ENCODE results near the gene PPP1R10. TPM values are rescaled to one million over a fixed set of nuclear protein-coding genes. Genes with fewer than 3 reads are reported as not detected.

The PPP1R10 gene
- total and polyA plus RNA-seq, 2 of the 13 experiments (the other 11 are each of a cell fraction or from before 2014, with no cell fraction given): 26.3 to 38.4 TPM

- TF ChIP-seq, protein P1, sequence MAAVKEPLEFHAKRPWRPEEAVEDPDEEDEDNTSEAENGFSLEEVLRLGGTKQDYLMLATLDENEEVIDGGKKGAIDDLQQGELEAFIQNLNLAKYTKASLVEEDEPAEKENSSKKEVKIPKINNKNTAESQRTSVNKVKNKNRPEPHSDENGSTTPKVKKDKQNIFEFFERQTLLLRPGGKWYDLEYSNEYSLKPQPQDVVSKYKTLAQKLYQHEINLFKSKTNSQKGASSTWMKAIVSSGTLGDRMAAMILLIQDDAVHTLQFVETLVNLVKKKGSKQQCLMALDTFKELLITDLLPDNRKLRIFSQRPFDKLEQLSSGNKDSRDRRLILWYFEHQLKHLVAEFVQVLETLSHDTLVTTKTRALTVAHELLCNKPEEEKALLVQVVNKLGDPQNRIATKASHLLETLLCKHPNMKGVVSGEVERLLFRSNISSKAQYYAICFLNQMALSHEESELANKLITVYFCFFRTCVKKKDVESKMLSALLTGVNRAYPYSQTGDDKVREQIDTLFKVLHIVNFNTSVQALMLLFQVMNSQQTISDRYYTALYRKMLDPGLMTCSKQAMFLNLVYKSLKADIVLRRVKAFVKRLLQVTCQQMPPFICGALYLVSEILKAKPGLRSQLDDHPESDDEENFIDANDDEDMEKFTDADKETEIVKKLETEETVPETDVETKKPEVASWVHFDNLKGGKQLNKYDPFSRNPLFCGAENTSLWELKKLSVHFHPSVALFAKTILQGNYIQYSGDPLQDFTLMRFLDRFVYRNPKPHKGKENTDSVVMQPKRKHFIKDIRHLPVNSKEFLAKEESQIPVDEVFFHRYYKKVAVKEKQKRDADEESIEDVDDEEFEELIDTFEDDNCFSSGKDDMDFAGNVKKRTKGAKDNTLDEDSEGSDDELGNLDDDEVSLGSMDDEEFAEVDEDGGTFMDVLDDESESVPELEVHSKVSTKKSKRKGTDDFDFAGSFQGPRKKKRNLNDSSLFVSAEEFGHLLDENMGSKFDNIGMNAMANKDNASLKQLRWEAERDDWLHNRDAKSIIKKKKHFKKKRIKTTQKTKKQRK (IDR thresholded peaks at IDR 0.05; ENCODE audit: low read length): no peak
- TF ChIP-seq ZBTB37 (CRISPR knock-in tag; IDR thresholded peaks at IDR 0.05): no peak
- no peak for TF ChIP-seq ZBTB40 (IDR thresholded peaks at IDR 0.05)
- TF ChIP-seq ZBTB40 (CRISPR knock-in tag; IDR thresholded peaks at IDR 0.05): no peak; the same call in 1 of the 2 replicates
- TF ChIP-seq NCOA1 (CRISPR knock-in tag; IDR thresholded peaks at IDR 0.05): peak; percentile 15; the same call in 1 of the 2 replicates
- TF ChIP-seq CREM (IDR thresholded peaks at IDR 0.05): peak; percentile 86
- TF ChIP-seq CREM (CRISPR knock-in tag; IDR thresholded peaks at IDR 0.05): no peak
- peak; percentile 47 for TF ChIP-seq ZNF883 (CRISPR knock-in tag; IDR thresholded peaks at IDR 0.05; ENCODE audit: not compliant biosample characterization)
- TF ChIP-seq MTF2 (CRISPR knock-in tag; IDR thresholded peaks at IDR 0.05; ENCODE audit: borderline replicate concordance): no peak
- no peak; the same call in 1 of the 2 replicates for TF ChIP-seq EED (CRISPR knock-in tag; IDR thresholded peaks at IDR 0.05)
- TF ChIP-seq POLR2AphosphoS5 (IDR thresholded peaks at IDR 0.05; ENCODE audit: low read depth, low read length): peak; percentile 98
- TF ChIP-seq DMTF1 (CRISPR knock-in tag; IDR thresholded peaks at IDR 0.05): no peak
Measured at GRCh38 chr6:30617565-30618269, 674 bp upstream of the PPP1R10 start, which contains the start of gene MRPS18B (continued).
